HepG2 (cell line): ENCODE data around the gene ZNF618. TPM values are rescaled to one million over a fixed set of nuclear protein-coding genes. Genes with fewer than 3 reads are reported as not detected.

Experiments
- CCAR2 ChIP-seq: fragments of 200-400 bp; formaldehyde crosslinking; optimal IDR thresholded peaks from 2 replicates; pipeline ENCODE3; 2018; ENCODE audit warnings: low read depth, mild to moderate bottlenecking, low read length, moderate library complexity
- HIC2 ChIP-seq: sonication (generic); formaldehyde crosslinking; IDR thresholded peaks from 2 replicates; pipeline ENCODE4 v1.9.0; 2022; ENCODE audit warnings: low read depth, missing genetic modification reagents
- NFATC3 ChIP-seq: sonication (generic); formaldehyde crosslinking; IDR thresholded peaks from 2 replicates; pipeline ENCODE4 v1.5.1; 2020; ENCODE audit warnings: mild to moderate bottlenecking, missing genetic modification reagents
- PHF21A ChIP-seq: sonication (generic); formaldehyde crosslinking; IDR thresholded peaks from 2 replicates; pipeline ENCODE4 v1.5.0; 2020; ENCODE audit warnings: mild to moderate bottlenecking, missing genetic modification reagents
- RARA ChIP-seq: IDR thresholded peaks from 2 replicates; pipeline ENCODE4 v1.6.1; 2016; ENCODE audit warnings: missing genetic modification reagents, missing compliant biosample characterization
- REPIN1 ChIP-seq: sonication (generic); formaldehyde crosslinking; IDR thresholded peaks from 2 replicates; pipeline ENCODE4 v1.8.0; 2022; ENCODE audit warnings: missing genetic modification reagents, low read depth, mild to moderate bottlenecking, borderline replicate concordance
- RFX5 ChIP-seq: IDR thresholded peaks from 2 replicates; pipeline ENCODE4 v1.6.1; 2011; ENCODE audit warnings: low read depth, low read length, improper control_type of control experiment
- SOX5 ChIP-seq: IDR thresholded peaks from 2 replicates; pipeline ENCODE4 v1.6.1; 2016; ENCODE audit warnings: borderline replicate concordance
- YEATS4 ChIP-seq: sonication (generic); formaldehyde crosslinking; IDR thresholded peaks from 2 replicates; pipeline ENCODE4 v1.4.0; 2020; ENCODE audit warnings: missing genetic modification reagents, borderline replicate concordance
- ZBTB25 ChIP-seq: IDR thresholded peaks from 2 replicates; pipeline ENCODE4 v1.6.1; 2018; ENCODE audit warnings: missing genetic modification reagents
- ZNF205 ChIP-seq: IDR thresholded peaks from 2 replicates; pipeline ENCODE4 v1.6.1; 2018; ENCODE audit warnings: missing biosample characterization, missing genetic modification reagents
- ZNF292 ChIP-seq: sonication (generic); formaldehyde crosslinking; IDR thresholded peaks from 2 replicates; pipeline ENCODE4 v1.8.1; 2022; ENCODE audit warnings: mild to moderate bottlenecking, low read depth, missing genetic modification reagents, borderline replicate concordance
- ZNF33A ChIP-seq: sonication (generic); formaldehyde crosslinking; IDR thresholded peaks from 2 replicates; pipeline ENCODE4 v1.5.1; 2020; ENCODE audit warnings: missing genetic modification reagents, mild to moderate bottlenecking, moderate library complexity, borderline replicate concordance
- ZNF550 ChIP-seq: sonication (generic); formaldehyde crosslinking; IDR thresholded peaks from 2 replicates; pipeline ENCODE4 v1.4.0; 2020; ENCODE audit warnings: mild to moderate bottlenecking, missing genetic modification reagents, borderline replicate concordance
- ZSCAN31 ChIP-seq: sonication (generic); formaldehyde crosslinking; IDR thresholded peaks from 2 replicates; pipeline ENCODE4 v1.5.0; 2020; ENCODE audit warnings: low read depth, mild to moderate bottlenecking, missing genetic modification reagents
- polyA plus RNA-seq, 8 experiments: library from polyadenylated mRNA; depleted of rRNA in 3 of 8; stranded (reverse) in 7 of 8; unstranded in 1 of 8; fragments of >200 nt; fragmentation: Illumina TruSeq in 4 of 8; extraction: Trizol in 4 of 8; gene quantifications; 2 replicates each; pipeline versions ENCODE4 v1.2.1 to v1.2.3, GENCODE V29; 2011 to 2016; ENCODE audit warnings: low read depth in 4 of 8, missing spikeins in 1 of 8, mixed read lengths in 1 of 8; ENCODE audit not compliant: insufficient read depth in 1 of 8
- total RNA-seq, 5 experiments: library from RNA; depleted of rRNA; stranded (reverse); fragments of >200 nt; fragmentation: Illumina TruSeq; extraction: Trizol; gene quantifications; 2 replicates each; pipeline ENCODE4 v1.2.3, GENCODE V29; 2016; ENCODE audit warnings: low read depth in 1 of 5
- TF ChIP-seq, protein P1 (sequence below): conservative IDR thresholded peaks from 2 replicates; pipeline ENCODE4 v1.6.1; 2018; ENCODE audit warnings: missing genetic modification reagents
- TF ChIP-seq, protein P2 (sequence below): sonication (generic); formaldehyde crosslinking; IDR thresholded peaks from 2 replicates; pipeline ENCODE4 v1.4.0; 2020; ENCODE audit warnings: low read depth, missing genetic modification reagents
- TF ChIP-seq, protein P3 (sequence below): IDR thresholded peaks from 2 replicates; pipeline ENCODE4 v1.6.1; 2016; ENCODE audit warnings: missing biosample characterization, missing genetic modification reagents, low read depth

ZNF618 gene
- total and polyA plus RNA-seq, 2 of the 13 experiments (the other 11 are each of a cell fraction or from before 2014, with no cell fraction given) = 0.07 TPM

DNA sequence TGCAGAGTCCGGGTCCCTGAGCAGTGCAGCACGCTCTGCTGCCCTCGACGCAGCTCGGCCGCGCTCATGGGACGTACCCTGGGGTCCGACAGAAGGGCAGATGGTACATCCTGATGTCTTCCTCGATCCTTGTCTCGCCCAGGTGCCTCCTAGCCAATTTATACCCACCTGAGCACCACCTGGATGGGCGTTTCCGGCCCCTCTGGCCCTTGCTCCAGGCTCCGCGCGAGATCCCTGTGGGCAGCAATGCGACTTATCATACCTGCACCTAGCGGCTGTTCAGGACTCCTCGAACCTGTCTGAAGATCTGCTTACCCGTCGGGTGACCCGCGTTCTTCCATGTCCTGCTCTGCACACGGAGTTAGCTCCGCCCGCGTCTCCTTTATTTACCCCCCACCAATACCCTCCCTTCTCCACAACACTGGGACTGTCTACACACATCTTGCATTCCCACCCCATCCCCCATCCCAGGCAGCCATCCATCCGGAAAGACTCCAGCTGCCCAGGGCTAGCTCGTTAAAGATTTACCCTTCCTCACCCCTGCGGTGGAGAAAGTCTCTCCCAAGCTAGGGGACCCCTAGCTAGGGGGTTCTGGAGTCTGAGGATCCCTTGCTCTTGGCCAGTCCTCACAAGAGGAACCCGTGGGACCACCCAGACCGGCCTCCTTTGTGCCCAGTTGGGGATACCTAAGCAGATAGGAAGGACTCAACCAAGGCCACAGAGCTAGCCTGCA lies 223.0 kb downstream of the ZNF618 start, which contains the start of gene KIF12 (continued):
- no peak; the same call in 1 of the 2 replicates for TF ChIP-seq ZBTB25 (CRISPR knock-in tag)
- TF ChIP-seq ZNF292 (CRISPR knock-in tag) = no peak
- no peak for TF ChIP-seq ZNF205 (CRISPR knock-in tag)
- TF ChIP-seq, protein P1, sequence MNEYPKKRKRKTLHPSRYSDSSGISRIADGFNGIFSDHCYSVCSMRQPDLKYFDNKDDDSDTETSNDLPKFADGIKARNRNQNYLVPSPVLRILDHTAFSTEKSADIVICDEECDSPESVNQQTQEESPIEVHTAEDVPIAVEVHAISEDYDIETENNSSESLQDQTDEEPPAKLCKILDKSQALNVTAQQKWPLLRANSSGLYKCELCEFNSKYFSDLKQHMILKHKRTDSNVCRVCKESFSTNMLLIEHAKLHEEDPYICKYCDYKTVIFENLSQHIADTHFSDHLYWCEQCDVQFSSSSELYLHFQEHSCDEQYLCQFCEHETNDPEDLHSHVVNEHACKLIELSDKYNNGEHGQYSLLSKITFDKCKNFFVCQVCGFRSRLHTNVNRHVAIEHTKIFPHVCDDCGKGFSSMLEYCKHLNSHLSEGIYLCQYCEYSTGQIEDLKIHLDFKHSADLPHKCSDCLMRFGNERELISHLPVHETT (CRISPR knock-in tag) = no peak
- peak; percentile 85 for TF ChIP-seq PHF21A (CRISPR knock-in tag)
- TF ChIP-seq, protein P2, sequence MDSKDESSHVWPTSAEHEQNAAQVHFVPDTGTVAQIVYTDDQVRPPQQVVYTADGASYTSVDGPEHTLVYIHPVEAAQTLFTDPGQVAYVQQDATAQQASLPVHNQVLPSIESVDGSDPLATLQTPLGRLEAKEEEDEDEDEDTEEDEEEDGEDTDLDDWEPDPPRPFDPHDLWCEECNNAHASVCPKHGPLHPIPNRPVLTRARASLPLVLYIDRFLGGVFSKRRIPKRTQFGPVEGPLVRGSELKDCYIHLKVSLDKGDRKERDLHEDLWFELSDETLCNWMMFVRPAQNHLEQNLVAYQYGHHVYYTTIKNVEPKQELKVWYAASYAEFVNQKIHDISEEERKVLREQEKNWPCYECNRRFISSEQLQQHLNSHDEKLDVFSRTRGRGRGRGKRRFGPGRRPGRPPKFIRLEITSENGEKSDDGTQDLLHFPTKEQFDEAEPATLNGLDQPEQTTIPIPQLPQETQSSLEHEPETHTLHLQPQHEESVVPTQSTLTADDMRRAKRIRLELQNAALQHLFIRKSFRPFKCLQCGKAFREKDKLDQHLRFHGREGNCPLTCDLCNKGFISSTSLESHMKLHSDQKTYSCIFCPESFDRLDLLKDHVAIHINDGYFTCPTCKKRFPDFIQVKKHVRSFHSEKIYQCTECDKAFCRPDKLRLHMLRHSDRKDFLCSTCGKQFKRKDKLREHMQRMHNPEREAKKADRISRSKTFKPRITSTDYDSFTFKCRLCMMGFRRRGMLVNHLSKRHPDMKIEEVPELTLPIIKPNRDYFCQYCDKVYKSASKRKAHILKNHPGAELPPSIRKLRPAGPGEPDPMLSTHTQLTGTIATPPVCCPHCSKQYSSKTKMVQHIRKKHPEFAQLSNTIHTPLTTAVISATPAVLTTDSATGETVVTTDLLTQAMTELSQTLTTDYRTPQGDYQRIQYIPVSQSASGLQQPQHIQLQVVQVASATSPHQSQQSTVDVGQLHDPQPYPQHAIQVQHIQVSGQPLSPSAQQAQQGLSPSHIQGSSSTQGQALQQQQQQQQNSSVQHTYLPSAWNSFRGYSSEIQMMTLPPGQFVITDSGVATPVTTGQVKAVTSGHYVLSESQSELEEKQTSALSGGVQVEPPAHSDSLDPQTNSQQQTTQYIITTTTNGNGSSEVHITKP = 0 out of 2 replicates have a peak, but pooled peaks have one; percentile 19
- no peak for TF ChIP-seq RFX5
- TF ChIP-seq SOX5 (CRISPR knock-in tag) = peak; percentile 38; the same call in 1 of the 2 replicates
- TF ChIP-seq REPIN1 (CRISPR knock-in tag) = no peak
- no peak for TF ChIP-seq CCAR2
- TF ChIP-seq, protein P3, sequence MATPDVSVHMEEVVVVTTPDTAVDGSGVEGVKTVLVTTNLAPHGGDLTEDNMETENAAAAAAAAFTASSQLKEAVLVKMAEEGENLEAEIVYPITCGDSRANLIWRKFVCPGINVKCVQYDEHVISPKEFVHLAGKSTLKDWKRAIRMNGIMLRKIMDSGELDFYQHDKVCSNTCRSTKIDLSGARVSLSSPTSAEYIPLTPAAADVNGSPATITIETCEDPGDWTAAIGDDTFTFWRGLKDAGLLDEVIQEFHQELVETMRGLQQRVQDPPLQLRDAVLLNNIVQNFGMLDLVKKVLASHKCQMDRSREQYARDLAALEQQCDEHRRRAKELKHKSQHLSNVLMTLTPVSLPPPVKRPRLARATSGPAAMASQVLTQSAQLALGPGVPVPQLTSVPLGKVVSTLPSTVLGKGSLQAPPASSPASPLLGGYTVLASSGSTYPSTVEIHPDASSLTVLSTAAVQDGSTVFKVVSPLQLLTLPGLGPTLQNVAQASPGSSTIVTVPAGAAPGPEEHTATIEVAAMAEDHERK = no peak
- no peak for TF ChIP-seq NFATC3 (CRISPR knock-in tag)
- no peak for TF ChIP-seq ZNF33A (CRISPR knock-in tag)
- peak; percentile 60; the same call in 1 of the 2 replicates for TF ChIP-seq RARA (CRISPR knock-in tag)
- no peak for TF ChIP-seq ZSCAN31 (CRISPR knock-in tag)
- no peak for TF ChIP-seq HIC2 (CRISPR knock-in tag)
- TF ChIP-seq ZNF550 (CRISPR knock-in tag) = 0 out of 2 replicates have a peak, but pooled peaks have one; percentile 46
- peak; percentile 43; the same call in 1 of the 2 replicates for TF ChIP-seq YEATS4 (CRISPR knock-in tag)
